SW480 (cell line): ENCODE data around the gene TRAPPC6A.
"Not testable (repeated sequence)": the region's sequence is repeated elsewhere in the genome, so short reads cannot be mapped to it uniquely, and the experiment has no call there.

Experiments
- DNase-seq: peaks from one replicate; pipeline ENCODE4 v3.0.0-alpha.2; 2016; ENCODE audit warnings: low spot score

TRAPPC6A gene

DNA sequence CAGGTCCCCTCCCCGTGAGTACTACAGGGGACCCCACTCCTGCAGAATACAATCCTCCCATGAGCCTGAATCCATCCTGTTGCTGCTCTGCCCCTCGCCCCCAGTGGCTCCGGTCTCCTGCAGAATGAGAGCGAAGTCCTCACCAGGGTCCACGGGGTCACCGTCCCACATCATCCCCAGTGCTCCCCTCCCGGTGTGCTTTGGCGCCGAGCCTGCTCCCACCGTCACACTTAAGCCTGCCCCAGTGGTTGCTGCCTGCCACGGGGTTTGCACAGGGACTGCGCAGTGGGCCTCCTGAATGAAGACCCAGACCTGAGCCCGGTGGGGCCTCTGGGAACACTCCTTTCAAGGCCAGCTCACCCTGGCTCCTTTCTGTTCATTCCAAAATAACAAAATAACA, 47.8 kb downstream of the TRAPPC6A start:
- DNase-seq = no peak

GRCh38 chr19:45128806-45129205, 49.2 kb downstream of the TRAPPC6A start:
- no peak for DNase-seq

GRCh38 chr19:45128146-45128545, 49.9 kb downstream of the TRAPPC6A start:
- DNase-seq = no peak

- DNase-seq = no peak
These were observed 51.4 kb downstream of the TRAPPC6A start for GRCh38 chr19:45126654-45127053.

DNA sequence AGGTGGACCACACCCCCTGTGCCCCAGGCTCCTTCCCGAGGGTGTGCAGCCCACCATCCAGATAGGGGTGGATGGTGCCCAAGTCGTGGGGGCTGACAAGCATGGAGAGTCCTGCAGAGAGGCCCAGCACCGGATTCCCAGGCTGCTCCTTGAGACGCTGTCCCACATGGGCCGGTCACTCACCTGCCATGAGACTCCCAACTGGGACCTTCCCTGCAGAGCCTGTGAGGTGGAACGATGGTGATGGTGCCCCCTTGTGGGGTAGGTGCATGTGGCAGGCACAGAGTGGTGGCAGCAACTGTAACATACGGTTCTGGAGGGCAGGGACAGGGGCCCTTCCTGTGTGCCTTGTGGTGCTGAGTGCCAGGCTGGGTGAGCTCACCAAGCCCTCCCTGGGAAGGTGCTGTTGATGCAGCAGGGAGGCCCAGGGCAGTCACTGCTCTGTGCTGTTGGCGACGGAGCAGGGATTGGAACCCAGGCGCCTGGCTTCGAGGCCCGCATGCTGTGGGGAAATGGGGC, 52.0 kb downstream of the TRAPPC6A start:
- DNase-seq = peak; percentile 72

DNA sequence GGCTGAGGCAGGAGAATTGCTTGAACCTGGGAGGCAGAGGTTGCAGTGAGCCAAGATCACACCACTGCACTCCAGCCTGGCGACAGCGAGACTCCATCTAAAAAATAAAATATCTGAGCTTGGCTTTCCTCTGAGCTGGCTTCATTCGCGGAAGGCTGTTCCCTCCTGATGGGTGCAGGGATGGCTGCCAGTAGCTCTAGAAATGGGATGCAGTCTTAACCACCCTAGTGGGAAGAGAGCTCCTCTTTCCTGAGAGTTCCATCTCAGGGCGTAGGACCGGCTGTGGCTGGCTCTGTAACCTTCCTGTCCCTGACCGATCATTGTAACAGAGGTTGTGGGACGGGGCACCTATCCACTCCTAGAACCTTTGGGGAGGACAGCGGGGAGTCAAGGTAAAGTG, 52.7 kb downstream of the TRAPPC6A start:
- no peak for DNase-seq

- no peak for DNase-seq
These were observed 54.0 kb downstream of the TRAPPC6A start for GRCh38 chr19:45124021-45124420.

- no peak for DNase-seq
These were observed 54.6 kb downstream of the TRAPPC6A start for GRCh38 chr19:45123440-45123850.

DNA sequence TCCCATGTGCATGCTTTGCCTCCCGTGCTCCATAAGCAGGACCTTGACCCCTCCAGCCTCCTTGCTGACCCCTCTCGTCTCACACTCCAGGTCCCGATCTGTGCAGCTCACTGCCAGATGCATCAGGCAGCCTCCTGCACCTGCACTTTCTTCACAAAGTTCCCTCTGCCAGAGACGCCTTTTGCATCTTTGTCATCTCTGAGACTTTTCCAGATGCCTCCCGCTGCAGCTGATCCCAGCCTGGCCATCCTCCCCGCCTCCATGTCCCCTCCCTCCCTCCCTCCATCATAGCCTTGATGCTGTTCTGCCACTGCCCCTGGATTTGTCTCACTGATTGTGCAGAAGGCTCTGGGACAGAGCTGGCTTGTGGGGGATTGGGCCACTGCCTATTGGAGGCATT, 55.2 kb downstream of the TRAPPC6A start:
- no peak for DNase-seq

DNA sequence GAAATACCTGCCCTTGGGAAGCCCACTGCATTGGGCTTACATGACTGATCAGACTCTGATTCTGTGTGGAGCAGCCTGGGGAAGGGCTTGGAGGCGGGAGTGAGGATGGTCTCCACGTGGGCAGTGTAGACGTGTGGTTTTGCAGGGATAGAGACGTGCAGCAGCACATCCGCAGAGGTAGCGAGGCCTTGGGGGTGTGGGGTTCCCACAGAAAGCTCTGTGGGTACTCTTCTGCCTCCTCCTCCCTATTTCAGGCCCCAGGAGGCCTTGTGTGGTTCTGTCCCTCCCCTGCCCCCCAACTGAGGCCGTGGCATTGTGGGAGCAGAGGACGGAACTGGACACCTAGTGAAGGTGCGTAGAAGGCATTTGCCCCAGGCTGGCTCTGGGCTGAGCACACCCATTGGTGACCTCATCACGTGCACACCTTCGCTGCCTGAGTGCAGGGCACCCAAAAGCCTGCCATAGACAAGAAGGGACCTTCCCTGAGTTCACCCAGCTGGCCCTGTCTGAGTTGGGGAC, 56.2 kb downstream of the TRAPPC6A start:
- no peak for DNase-seq

DNA sequence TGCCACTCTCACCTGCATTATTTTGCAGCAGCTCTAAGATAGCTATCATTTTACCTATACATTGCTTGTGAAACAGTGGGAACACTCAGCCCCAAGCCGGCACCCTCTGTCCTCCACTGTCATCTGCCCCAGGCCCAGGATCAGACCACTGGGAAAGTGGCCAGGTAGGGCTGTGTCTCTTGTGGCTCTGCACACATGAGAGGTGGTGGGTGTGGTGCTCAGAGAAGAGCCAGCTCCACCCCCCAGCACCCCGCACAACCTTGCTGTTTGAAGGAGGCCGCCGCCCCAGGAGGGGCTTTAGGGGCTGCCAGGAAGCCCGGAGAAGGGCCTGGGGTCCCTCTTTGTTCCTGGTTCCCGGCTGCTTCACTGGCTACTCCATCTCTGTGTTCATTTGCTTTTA, 58.5 kb downstream of the TRAPPC6A start:
- DNase-seq = no peak

GRCh38 chr19:45118591-45119355, 59.3 kb downstream of the TRAPPC6A start:
- not testable (repeated sequence) for DNase-seq

GRCh38 chr19:45118106-45118505, 59.9 kb downstream of the TRAPPC6A start:
- no peak for DNase-seq

DNA sequence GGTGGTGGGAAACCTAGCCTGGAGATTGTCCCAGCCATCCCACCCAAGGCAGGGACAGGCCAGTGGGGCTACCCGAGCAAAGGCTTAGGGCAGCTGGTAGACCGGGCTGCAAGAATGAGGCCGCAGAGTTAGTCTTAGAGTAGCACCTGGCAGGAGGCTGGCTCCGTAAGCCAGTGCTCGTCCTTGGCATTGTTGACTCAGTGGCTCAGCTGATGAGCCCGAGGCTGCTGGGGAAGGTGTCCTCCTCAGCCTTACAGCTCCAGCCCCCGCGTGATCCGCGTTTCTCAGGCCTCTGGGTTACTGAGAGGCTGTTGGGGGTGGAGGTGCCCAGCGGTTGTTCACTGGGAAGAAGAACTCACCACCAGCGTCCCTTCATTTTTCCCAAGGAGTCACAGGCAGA, 60.4 kb downstream of the TRAPPC6A start:
- no peak for DNase-seq

DNA sequence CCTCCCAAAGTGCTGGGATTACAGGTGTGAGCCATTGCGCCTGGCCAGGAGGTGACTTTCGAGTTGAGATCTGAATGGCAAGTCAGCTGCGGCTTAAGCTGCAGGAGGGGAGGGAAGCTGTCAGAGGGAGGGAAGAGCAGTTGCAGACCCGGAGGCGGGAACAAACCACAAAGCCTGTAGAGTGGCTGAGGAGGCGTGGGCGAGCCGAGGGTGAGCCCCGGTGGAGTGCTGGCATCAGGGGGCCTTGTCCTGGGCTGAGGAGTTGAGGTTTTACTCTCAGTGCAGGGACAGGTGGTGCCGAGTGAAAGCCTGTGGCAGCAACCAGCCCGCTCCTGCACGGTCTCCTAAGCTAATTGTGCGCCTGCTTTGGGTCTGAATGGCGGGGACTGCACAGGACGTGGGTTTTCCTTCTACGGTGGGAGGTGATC, 60.9 kb downstream of the TRAPPC6A start:
- DNase-seq = peak; percentile 62

DNA sequence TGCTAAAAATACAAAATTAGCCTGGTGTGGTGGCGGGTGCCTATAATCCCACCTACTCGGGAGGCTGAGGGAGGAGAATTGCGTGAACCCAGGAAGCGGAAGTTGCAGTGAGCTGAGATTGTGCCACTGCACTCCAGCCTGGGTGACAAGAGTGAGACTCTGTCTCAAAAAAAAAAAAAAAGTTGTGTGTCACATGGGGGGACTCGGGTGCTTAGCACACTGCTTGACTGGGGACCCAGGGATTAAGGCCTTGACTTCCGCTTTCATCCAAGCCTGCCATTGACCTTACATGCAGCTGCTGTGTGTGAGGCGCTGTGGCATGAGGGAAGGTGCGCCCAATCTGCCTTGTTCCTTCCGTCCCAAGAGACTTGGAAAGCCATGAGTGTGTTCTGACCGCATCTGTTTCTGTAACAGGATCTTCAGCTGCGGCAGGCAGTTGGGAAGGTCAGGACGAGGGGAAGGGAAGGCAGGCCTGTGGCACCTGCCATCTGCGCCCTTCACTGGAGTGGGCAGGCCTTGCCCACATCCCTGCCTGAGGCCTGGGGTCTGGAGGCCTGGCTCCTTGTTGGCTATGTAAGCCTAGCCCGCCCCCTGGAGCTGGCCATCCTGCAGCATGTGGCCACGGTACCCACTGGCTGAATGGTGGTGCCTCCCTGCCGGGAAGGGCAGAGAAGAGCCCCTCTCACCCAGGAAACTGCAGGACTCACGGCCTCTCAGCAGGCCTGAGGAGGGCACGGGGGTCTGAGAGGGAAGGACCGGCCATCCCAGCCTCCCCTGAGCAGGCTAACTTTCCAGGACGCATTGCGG, 62.0 kb downstream of the TRAPPC6A start:
- no peak for DNase-seq

- no peak for DNase-seq
These were observed 63.9 kb downstream of the TRAPPC6A start for GRCh38 chr19:45114116-45114515.

- DNase-seq = peak; percentile 64
These were observed 64.4 kb downstream of the TRAPPC6A start for GRCh38 chr19:45113628-45114027.
